GM19099 (cell line): ENCODE data around the gene MARCKSL1.

ENCODE experiments used
- POLR2A ChIP-seq: IDR thresholded peaks from 3 replicates; pipeline ENCODE4 v1.6.1; 2011; ENCODE audit warnings: low read depth; ENCODE audit not compliant: insufficient read length; ENCODE audit errors: extremely low read depth

The MARCKSL1 gene

GRCh38 chr1:32335790-32336590 lies at the start of gene MARCKSL1:
TSS of gene MARCKSL1 (minus strand) at chr1:32336233. CDS start at chr1:32336033, 200 bp downstream.
- TF ChIP-seq POLR2A = peak; percentile 99

GRCh38 chr1:32380057-32380456 lies 44.0 kb upstream of the MARCKSL1 start:
- no peak for TF ChIP-seq POLR2A

- TF ChIP-seq POLR2A = no peak
Measured at GRCh38 chr1:32377541-32378220, 41.6 kb upstream of the MARCKSL1 start.

- no peak for TF ChIP-seq POLR2A
Measured at GRCh38 chr1:32376199-32376598, 40.2 kb upstream of the MARCKSL1 start.

- TF ChIP-seq POLR2A = no peak
Measured at GRCh38 chr1:32373996-32374592, 38.1 kb upstream of the MARCKSL1 start.

- TF ChIP-seq POLR2A = no peak
Measured at GRCh38 chr1:32372149-32372756, 36.2 kb upstream of the MARCKSL1 start.

- TF ChIP-seq POLR2A = no peak
Measured at GRCh38 chr1:32367912-32368635, 32.0 kb upstream of the MARCKSL1 start.

- TF ChIP-seq POLR2A = no peak
Measured at GRCh38 chr1:32365445-32365844, 29.4 kb upstream of the MARCKSL1 start.

GRCh38 chr1:32364836-32365235 lies 28.8 kb upstream of the MARCKSL1 start:
- no peak for TF ChIP-seq POLR2A

GRCh38 chr1:32363713-32364112 lies 27.7 kb upstream of the MARCKSL1 start:
- TF ChIP-seq POLR2A = no peak

GRCh38 chr1:32362474-32363313 lies 26.7 kb upstream of the MARCKSL1 start, which contains the start of the genes FAM229A and TSSK3:
TSS of gene FAM229A (minus strand) at chr1:32362485. CDS start at chr1:32362091, 394 bp downstream.
TSS of gene TSSK3 (plus strand) at chr1:32362539. CDS start at chr1:32362702, 163 bp downstream.
- no peak for TF ChIP-seq POLR2A

GRCh38 chr1:32361674-32362473 lies 25.8 kb upstream of the MARCKSL1 start:
- TF ChIP-seq POLR2A = no peak

GRCh38 chr1:32361308-32361673 lies 25.3 kb upstream of the MARCKSL1 start:
- TF ChIP-seq POLR2A = no peak
